A549 (cell line): Measurements from ENCODE around the gene KRTAP12-2. TPM values are rescaled to one million over a fixed set of nuclear protein-coding genes. Genes with fewer than 3 reads are reported as not detected.

Experiments
- ATAC-seq, 2 experiments: fragments of 200-7000 bp in 1 of 2; fragments of >200 bp in 1 of 2; cut with Nextera tagmentation in 1 of 2; cut with Tn5 transposase in 1 of 2; 3 replicates each; pipeline versions ENCODE4 v1.8.0 to v1.9.1; 2018 to 2020; ENCODE audit warnings: mild to moderate bottlenecking in 1 of 2, moderate library complexity in 1 of 2
- CTCF ChIA-PET: fragments of 300-600 bp; sonication (Branson Sonifier 250); formaldehyde crosslinking; extraction: SDS; loops from one replicate; lab custom pipeline; 2021; ENCODE audit warnings: antibody characterized with exemption, inconsistent platforms; lab: Yijun Ruan, JAX
- POLR2A ChIA-PET: fragments of 350-600 bp; formaldehyde crosslinking; extraction: SDS; loops from one replicate; lab custom pipeline; 2021; ENCODE audit warnings: antibody characterized with exemption, inconsistent platforms; lab: Yijun Ruan, JAX
- DNase-seq, 2 experiments: peaks; one replicate each; pipeline versions ENCODE4 v3.0.0 to v3.0.0-alpha.2; 2011 to 2016; ENCODE audit warnings: low read depth in 1 of 2, low spot score in 1 of 2
- FAIRE-seq: peaks from 2 replicates; lab custom pipeline; 2011; peaks lifted over from hg19 to GRCh38; lab: Jason Lieb, UNC
- H3K27ac ChIP-seq, 2 experiments: fragments of >200 bp; sonication (Bioruptor Twin); formaldehyde crosslinking; 3 replicates each; pipeline ENCODE4 v1.5.1; 2016 to 2017
- H3K4me1 ChIP-seq: fragments of >200 bp; sonication (Bioruptor Twin); formaldehyde crosslinking; 3 replicates; pipeline ENCODE4 v1.6.1; 2016
- H3K4me2 ChIP-seq: fragments of >200 bp; sonication (Bioruptor Twin); formaldehyde crosslinking; 3 replicates; pipeline ENCODE4 v1.6.1; 2016
- H3K4me3 ChIP-seq: fragments of >200 bp; sonication (Bioruptor Twin); formaldehyde crosslinking; 3 replicates; pipeline ENCODE4 v1.5.1; 2016
- H3K9me3 ChIP-seq: fragments of >200 bp; sonication (Bioruptor Twin); formaldehyde crosslinking; 3 replicates; pipeline ENCODE4 v1.6.1; 2016
- CBX2 ChIP-seq: fragments of 200-600 bp; sonication (generic); IDR thresholded peaks from 2 replicates; pipeline ENCODE4 v1.6.1; 2016; ENCODE audit warnings: low read depth, mild to moderate bottlenecking, borderline replicate concordance
- CBX8 ChIP-seq: fragments of 200-600 bp; sonication (generic); IDR thresholded peaks from 2 replicates; pipeline ENCODE4 v1.6.1; 2016
- EHMT2 ChIP-seq: fragments of 200-600 bp; sonication (generic); IDR thresholded peaks from 2 replicates; pipeline ENCODE4 v1.6.1; 2016; ENCODE audit warnings: antibody characterized with exemption, low read depth, mild to moderate bottlenecking, moderate library complexity
- EP300 ChIP-seq, 2 experiments: fragments of >200 bp; sonication (Bioruptor Twin); formaldehyde crosslinking; IDR thresholded peaks; 2 replicates in 1 of 2; 3 replicates in 1 of 2; pipeline ENCODE4 v1.6.1; 2016 to 2017
- FOSB ChIP-seq: fragments of 250-450 bp; sonication (Bioruptor Pico); IDR thresholded peaks from 2 replicates; pipeline ENCODE4 v1.5.0; 2020; ENCODE audit warnings: mild to moderate bottlenecking, moderate library complexity
- FOXS1 ChIP-seq: fragments of 250-450 bp; sonication (Bioruptor Pico); IDR thresholded peaks from 2 replicates; pipeline ENCODE4 v1.5.0; 2020; ENCODE audit warnings: mild to moderate bottlenecking, moderate library complexity
- GATA3 ChIP-seq: IDR thresholded peaks from 2 replicates; pipeline ENCODE4 v1.6.1; 2012; ENCODE audit warnings: borderline replicate concordance
- HOXB13 ChIP-seq: fragments of 250-450 bp; sonication (Bioruptor Pico); IDR thresholded peaks from 2 replicates; pipeline ENCODE4 v1.5.0; 2020; ENCODE audit warnings: low read depth, mild to moderate bottlenecking, moderate library complexity
- JUN ChIP-seq, 2 experiments: fragments of >200 bp; sonication (Bioruptor Twin); formaldehyde crosslinking; IDR thresholded peaks; 2 replicates in 1 of 2; 3 replicates in 1 of 2; pipeline ENCODE4 v1.6.1; 2016 to 2017
- JUNB ChIP-seq: fragments of >200 bp; sonication (Bioruptor Twin); formaldehyde crosslinking; IDR thresholded peaks from 2 replicates; pipeline ENCODE4 v1.6.1; 2016
- KDM1A ChIP-seq: fragments of 200-600 bp; sonication (generic); IDR thresholded peaks from 2 replicates; pipeline ENCODE4 v1.6.1; 2016; ENCODE audit warnings: low read depth, mild to moderate bottlenecking
- MAZ ChIP-seq: fragments of 150-350 bp; IDR thresholded peaks from 2 replicates; pipeline ENCODE4 v1.6.1; 2014; ENCODE audit warnings: antibody characterized with exemption, low read depth, low read length, borderline replicate concordance
- POLR2AphosphoS2 ChIP-seq: conservative IDR thresholded peaks from 2 replicates; pipeline ENCODE4 v1.6.1; 2012; ENCODE audit warnings: low read length, improper control_type of control experiment, inconsistent platforms
- RNF2 ChIP-seq: fragments of 200-600 bp; sonication (generic); IDR thresholded peaks from 2 replicates; pipeline ENCODE4 v1.6.1; 2016; ENCODE audit warnings: low read depth, mild to moderate bottlenecking, antibody characterized with exemption, moderate library complexity, borderline replicate concordance
- TP53 ChIP-seq: fragments of 250-450 bp; sonication (Bioruptor Pico); IDR thresholded peaks from 2 replicates; pipeline ENCODE4 v1.5.0; 2021; ENCODE audit warnings: mild to moderate bottlenecking, moderate library complexity
- ZC3H11A ChIP-seq: fragments of 450-650 bp; IDR thresholded peaks from 2 replicates; pipeline ENCODE4 v1.6.1; 2014; ENCODE audit warnings: antibody characterized with exemption, mild to moderate bottlenecking
- ZFP36 ChIP-seq: fragments of 450-650 bp; IDR thresholded peaks from 2 replicates; pipeline ENCODE4 v1.6.1; 2014; ENCODE audit warnings: borderline replicate concordance; ENCODE audit not compliant: partially characterized antibody
- ZNF302 ChIP-seq: fragments of 250-450 bp; sonication (Bioruptor Pico); IDR thresholded peaks from 2 replicates; pipeline ENCODE4 v1.9.0; 2021; ENCODE audit warnings: inconsistent platforms, mild to moderate bottlenecking, moderate library complexity
- WGBS: methylation state at CpG from one replicate; pipeline ENCODE4 v1.1.6; 2017; ENCODE audit errors: missing lambda C conversion rate; 5-methylcytosine and 5-hydroxymethylcytosine counted together
- polyA plus RNA-seq, 4 experiments: library from polyadenylated mRNA; depleted of rRNA in 3 of 4; stranded (reverse); fragments of >200 nt; fragmentation: RNase III in 1 of 4; extraction: RNeasy Plus Mini Kit Qiagen cat#74134 plus additional on column Dnase treatment in 1 of 4; gene quantifications; 2 replicates in 3 of 4; 3 replicates in 1 of 4; pipeline ENCODE4 v1.2.3, GENCODE V29; 2011 to 2017
- TF ChIP-seq, protein P1 (sequence below): fragments of 250-450 bp; sonication (Bioruptor Pico); IDR thresholded peaks from 2 replicates; pipeline ENCODE4 v1.5.0; 2021; ENCODE audit warnings: mild to moderate bottlenecking, moderate library complexity, borderline replicate concordance
- TF ChIP-seq, protein P2 (sequence below): IDR thresholded peaks from 2 replicates; pipeline ENCODE4 v1.6.1; 2012; ENCODE audit warnings: low read depth, borderline replicate concordance
- TF ChIP-seq, protein P3 (sequence below): IDR thresholded peaks from 2 replicates; pipeline ENCODE4 v1.6.1; 2012
- TF ChIP-seq, protein P4 (sequence below): IDR thresholded peaks from 2 replicates; pipeline ENCODE4 v1.6.1; 2012
- TF ChIP-seq, protein P5 (sequence below): fragments of >200 bp; sonication (Bioruptor Twin); formaldehyde crosslinking; IDR thresholded peaks from 2 replicates; pipeline ENCODE4 v1.6.1; 2016

Gene KRTAP12-2
- polyA plus RNA-seq, 2 of the 4 experiments (the other 2 are of a cell fraction): not detected

DNA sequence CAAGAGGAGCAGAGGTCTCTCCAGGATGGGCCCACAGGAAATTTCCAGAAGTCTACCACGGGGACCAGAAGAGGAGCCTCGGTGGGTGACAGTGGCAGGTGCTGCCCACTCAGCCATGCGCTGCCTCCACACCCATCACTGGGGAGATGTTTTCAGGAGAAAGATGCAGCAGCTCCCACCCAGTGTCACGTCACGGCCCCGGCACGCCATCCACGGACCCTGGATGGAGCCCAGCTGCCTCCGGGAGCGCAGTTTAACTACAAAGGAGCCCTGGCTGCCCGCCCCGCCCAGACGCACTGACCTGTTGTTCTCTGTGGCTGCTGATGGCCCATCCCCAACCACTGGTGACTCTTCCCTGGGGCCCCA, 37.9 kb upstream of the KRTAP12-2 start:
- H3K4me2 ChIP-seq: no peak overlapping the region
- no peak for DNase-seq
- peaks cover 3% of the 10 kb centered on the region for H3K4me1 ChIP-seq
- no peaks in the 10 kb centered on the region for H3K9me3 ChIP-seq
- ChIA-PET POLR2A (no interaction called here), CTCF (no interaction called here)
- no peak for ATAC-seq
- no peak overlapping the region for H3K4me3 ChIP-seq
- WGBS: 40% methylated on average over 5 of the region's 13 CpGs
- no peak overlapping the region for H3K27ac ChIP-seq
- FAIRE-seq: no peak
- TF ChIP-seq ZNF302 (CRISPR knock-in tag) (no peak), ZC3H11A (no peak), HOXB13 (CRISPR knock-in tag) (no peak), CBX2 (no peak)

DNA sequence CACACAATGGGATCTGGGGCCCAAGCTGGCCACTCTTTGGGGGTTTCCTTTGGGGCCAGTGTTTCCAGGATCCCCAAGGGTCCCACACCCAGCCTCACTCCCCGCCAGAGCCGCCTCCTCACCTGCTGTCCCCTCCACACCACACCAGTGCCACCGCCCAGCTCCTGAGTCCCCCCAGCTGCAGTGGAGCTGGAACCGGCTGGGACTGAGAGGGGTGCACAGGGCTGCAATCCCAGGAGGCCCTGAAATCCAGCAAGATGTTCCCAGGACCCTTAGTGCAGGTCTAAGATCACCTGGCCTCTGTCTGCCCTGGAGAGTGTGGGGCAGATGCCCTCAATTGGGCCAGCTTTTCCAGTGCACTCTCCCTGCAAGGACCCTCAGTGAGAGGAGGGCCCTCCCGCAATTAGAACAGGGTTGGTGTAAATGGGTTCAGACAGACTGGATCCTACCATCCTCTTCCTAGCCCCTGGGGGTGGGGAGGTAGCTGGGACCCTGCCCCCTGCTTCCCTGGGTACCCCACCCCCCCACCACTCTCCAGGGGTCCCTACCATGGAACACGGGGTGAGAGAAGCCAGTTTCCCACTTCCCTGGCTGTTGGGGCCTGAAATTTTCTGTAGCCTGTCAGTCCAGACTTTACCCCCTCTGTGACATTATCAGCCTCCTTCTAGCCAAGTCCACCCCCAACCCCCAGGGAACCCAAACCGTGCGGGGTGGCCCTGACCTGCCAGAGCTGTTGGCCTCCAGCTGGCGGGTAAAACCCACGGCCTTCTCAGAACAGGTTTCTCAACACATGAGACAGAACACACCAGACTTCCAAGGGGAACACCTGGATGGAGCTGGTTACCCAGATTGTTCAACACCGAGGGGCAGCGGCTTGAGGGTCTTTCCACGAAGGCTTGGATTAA, 37.3 kb upstream of the KRTAP12-2 start:
- FAIRE-seq (no peak), ATAC-seq (no peak), DNase-seq (no peak)
- ChIA-PET CTCF (no interaction called here), POLR2A (no interaction called here)
- 40% methylated on average over 8 of the region's 13 CpGs for WGBS
- H3K9me3 ChIP-seq: no peaks in the 10 kb centered on the region
- TF ChIP-seq, protein P1, sequence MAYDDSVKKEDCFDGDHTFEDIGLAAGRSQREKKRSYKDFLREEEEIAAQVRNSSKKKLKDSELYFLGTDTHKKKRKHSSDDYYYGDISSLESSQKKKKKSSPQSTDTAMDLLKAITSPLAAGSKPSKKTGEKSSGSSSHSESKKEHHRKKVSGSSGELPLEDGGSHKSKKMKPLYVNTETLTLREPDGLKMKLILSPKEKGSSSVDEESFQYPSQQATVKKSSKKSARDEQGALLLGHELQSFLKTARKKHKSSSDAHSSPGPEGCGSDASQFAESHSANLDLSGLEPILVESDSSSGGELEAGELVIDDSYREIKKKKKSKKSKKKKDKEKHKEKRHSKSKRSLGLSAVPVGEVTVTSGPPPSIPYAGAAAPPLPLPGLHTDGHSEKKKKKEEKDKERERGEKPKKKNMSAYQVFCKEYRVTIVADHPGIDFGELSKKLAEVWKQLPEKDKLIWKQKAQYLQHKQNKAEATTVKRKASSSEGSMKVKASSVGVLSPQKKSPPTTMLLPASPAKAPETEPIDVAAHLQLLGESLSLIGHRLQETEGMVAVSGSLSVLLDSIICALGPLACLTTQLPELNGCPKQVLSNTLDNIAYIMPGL (CRISPR knock-in tag): no peak
- no peak for TF ChIP-seq EP300 (IDR thresholded peaks at IDR 0.05)
- no peak for TF ChIP-seq HOXB13 (CRISPR knock-in tag)
- TF ChIP-seq JUNB: no peak
- TF ChIP-seq, protein P2, sequence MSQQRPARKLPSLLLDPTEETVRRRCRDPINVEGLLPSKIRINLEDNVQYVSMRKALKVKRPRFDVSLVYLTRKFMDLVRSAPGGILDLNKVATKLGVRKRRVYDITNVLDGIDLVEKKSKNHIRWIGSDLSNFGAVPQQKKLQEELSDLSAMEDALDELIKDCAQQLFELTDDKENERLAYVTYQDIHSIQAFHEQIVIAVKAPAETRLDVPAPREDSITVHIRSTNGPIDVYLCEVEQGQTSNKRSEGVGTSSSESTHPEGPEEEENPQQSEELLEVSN: no peak
- no peak for TF ChIP-seq KDM1A
- TF ChIP-seq ZFP36: no peak
- no peak for TF ChIP-seq TP53 (CRISPR knock-in tag)
- no peak for TF ChIP-seq FOSB
- H3K4me1 ChIP-seq: no peaks in the 10 kb centered on the region
- H3K4me3 ChIP-seq: no peak overlapping the region
- no peak overlapping the region for H3K27ac ChIP-seq
- H3K4me2 ChIP-seq: no peak overlapping the region

DNA sequence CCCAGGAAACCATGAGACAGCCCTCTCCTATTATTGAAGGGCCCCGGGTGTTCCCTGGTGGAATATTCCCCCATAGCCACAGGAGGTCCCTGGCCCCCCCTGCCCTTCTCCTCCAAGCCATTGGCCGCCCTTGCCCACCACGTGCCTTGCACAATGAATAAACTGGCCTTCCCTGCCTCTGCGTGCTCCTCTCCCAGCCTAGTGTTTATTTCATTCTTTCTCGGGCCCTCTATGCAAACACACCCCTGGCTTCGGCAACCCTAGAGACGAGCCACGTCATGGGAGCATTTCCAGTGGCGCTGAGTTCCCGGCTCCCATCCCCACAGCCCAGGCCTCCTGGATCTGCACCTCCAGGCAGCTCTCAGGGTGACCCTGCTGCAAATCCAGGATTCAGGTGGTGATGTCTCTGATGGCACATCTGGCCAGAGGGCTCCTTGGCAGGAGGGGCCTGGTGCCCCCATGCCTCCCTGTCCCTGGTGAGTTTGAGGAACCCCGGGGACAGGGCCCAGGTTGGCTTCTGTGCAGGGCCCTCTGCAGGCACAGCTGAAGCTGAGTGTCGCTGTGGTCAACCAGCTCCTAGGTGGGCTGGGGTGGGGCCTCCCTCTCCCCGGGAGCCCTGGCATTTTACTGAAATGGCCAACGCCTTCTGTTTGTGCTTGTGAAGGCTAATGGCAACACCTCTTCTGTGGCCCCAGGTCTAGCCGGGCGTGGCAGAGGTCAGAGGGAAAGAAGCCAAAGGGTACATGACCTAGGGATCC, 36.4 kb upstream of the KRTAP12-2 start:
- FAIRE-seq (no peak), ATAC-seq (peak in 1 of 2 experiments; percentile 36; a peak in 2 of 6 replicates), DNase-seq (no peak)
- H3K9me3 ChIP-seq: no peaks in the 10 kb centered on the region
- CTCF ChIA-PET: no interaction called here
- H3K4me3 ChIP-seq: no peak overlapping the region
- H3K4me1 ChIP-seq: no peaks in the 10 kb centered on the region
- WGBS: 44% methylated on average over 10 of the region's 16 CpGs
- POLR2A ChIA-PET: no interaction called here
- no peak overlapping the region for H3K27ac ChIP-seq
- no peak overlapping the region for H3K4me2 ChIP-seq
- TF ChIP-seq, protein P3, sequence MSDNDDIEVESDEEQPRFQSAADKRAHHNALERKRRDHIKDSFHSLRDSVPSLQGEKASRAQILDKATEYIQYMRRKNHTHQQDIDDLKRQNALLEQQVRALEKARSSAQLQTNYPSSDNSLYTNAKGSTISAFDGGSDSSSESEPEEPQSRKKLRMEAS: no peak
- TF ChIP-seq MAZ (no peak), EHMT2 (no peak), JUN (IDR thresholded peaks at IDR 0.05) (no peak), CBX2 (no peak), POLR2AphosphoS2 (no peak), HOXB13 (CRISPR knock-in tag) (no peak), GATA3 (no peak), FOXS1 (CRISPR knock-in tag) (no peak), CBX8 (no peak), RNF2 (no peak)
- TF ChIP-seq, protein P1 (CRISPR knock-in tag): no peak
- TF ChIP-seq, protein P4, sequence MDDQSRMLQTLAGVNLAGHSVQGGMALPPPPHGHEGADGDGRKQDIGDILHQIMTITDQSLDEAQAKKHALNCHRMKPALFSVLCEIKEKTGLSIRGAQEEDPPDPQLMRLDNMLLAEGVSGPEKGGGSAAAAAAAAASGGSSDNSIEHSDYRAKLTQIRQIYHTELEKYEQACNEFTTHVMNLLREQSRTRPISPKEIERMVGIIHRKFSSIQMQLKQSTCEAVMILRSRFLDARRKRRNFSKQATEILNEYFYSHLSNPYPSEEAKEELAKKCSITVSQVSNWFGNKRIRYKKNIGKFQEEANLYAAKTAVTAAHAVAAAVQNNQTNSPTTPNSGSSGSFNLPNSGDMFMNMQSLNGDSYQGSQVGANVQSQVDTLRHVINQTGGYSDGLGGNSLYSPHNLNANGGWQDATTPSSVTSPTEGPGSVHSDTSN: no peak
- TF ChIP-seq, protein P2: no peak
- TF ChIP-seq, protein P5, sequence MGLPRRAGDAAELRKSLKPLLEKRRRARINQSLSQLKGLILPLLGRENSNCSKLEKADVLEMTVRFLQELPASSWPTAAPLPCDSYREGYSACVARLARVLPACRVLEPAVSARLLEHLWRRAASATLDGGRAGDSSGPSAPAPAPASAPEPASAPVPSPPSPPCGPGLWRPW: no peak
